Stimulated activated CD8-positive, alpha-beta memory T cell treated with anti-CD3 and anti-CD28 coated beads, Interleukin-2, amount 100 ng/mL, for 1 hour (primary cell): ENCODE data around the gene ANGPTL8.

ENCODE experiments used
- DNase-seq, 2 donors: peaks; one replicate each; pipeline ENCODE4 v3.0.0-alpha.2; 2020; ENCODE audit warnings: low read depth in 2 of 2

The ANGPTL8 gene

DNA sequence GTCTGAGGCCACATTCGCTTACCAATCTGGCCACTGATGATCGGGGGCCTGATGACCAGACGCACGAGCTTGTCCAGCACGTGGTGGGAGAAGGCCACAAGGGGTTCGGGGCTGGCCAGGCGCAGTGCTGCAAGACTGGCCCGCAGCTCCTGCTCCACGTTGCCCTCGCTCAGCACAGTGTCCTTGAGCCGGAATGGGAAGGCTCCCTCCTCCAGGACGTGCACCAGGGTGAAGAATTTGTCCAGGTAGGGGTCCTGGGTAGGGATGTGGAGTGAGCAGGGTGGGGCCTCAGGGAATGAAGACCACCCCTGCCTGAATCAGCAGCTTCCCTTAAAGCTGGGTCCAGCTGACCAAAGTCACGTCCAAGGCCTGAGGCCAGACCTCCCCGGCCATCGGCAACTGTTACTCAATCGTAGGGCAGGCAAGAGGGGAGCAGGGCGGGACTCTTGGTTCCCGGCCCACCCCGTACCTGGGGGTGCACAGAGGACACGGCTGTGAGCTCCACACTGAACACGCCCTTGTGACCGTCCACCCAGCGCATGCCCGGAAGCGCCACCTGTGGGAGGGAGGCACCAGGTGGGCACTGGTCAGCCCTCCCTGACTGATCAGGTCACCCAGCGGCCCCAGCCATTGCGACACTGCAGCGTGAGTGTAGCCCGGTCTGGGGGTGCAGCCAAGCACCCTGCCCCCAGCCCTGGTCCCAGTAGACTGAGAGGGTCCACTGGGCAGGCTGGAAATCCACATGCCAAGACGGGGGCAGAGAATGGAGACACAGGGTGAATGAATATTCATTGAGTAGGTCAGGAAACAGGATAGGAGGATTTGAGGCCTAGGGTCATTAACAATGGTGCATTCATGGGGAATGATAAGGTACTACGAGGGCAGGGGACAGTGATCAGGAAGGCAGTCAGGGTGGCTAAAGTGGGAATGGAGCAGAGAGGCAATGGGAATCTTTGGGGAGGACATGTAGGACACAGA lies 2.8 kb upstream of the ANGPTL8 start:
- no peak for DNase-seq

DNA sequence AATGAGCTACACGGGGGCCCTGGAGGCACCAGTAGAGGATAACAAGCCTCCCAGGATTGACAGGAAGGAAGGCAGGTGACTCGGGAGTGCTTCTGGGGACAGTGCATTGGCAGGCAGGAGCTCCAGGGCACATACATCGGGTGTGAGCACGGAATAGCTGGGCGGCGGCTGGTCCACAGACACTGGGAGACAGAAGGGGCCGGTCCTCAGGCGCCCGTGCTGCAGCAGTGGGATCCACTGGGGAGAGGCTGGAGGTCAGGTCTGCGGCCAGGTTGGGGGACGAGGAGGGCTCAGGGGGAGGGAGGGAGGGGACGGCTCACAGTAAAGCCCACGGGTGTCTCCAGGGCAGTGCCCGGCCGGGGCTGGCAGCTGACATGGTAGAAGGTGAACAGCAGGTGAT lies 2.1 kb upstream of the ANGPTL8 start:
- no peak for DNase-seq

DNA sequence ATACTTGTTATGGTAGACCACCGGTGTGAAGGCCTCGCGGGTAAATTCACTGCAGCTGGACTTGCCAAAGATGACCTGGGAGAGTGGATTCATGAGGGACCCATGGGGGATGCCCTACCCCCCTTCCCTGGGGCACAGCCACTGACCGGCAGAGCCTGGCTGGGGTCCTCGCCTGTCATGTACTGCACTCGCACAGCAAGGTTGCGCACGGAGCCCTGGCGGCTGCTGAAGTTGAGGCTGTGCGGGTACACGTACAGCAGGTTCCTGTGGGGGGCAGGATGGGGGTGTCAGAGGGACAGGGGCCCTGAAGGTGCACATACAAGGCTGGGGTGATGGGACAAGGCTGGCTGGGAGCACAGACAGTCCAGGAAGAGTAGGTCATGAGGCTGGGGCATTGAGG lies 1.4 kb upstream of the ANGPTL8 start:
- no peak for DNase-seq

DNA sequence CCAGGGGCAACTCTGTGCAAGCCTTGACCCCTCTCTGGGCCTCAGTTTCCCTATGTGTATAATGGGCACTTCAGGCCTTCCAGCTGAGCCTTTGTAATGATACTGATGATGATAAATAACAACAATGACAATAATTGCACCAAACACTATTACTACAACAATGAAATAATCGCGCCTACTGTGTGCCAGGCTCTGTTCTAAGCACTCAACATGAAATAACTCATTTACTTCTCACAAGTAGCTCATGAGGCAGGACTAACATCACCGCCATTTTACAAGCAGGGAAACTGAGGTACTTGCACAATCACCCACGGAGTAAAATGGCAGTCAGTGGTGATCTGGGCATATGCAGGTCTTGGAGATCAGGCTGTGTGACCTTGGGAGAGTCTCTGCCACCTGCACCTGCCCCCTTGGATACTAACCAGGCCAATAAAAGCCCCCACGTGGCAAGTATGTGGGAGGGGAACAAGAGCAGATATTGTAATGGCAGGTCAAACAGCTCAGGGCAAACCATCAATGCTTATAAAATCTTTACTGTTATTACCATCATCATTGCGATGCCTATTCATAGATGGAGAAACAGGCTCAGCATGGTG lies 540 bp upstream of the ANGPTL8 start:
- DNase-seq = no peak

DNA sequence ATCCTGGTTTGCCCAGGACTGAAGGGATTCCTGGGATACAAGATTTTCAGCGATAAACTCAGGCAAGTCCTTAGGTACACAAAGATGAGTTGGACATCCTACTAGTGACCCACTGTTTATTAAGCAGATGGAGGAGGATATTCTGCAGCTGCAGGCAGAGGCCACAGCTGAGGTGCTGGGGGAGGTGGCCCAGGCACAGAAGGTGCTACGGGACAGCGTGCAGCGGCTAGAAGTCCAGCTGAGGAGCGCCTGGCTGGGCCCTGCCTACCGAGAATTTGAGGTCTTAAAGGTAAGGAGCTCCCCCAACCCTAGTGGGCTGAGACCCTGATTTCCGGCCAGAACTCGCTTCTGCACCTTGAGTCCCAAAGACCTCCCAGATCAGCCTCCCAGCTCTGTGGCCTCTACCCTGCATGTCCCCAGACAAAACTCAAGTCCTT lies 607 bp downstream of the ANGPTL8 start:
- DNase-seq = no peak

DNA sequence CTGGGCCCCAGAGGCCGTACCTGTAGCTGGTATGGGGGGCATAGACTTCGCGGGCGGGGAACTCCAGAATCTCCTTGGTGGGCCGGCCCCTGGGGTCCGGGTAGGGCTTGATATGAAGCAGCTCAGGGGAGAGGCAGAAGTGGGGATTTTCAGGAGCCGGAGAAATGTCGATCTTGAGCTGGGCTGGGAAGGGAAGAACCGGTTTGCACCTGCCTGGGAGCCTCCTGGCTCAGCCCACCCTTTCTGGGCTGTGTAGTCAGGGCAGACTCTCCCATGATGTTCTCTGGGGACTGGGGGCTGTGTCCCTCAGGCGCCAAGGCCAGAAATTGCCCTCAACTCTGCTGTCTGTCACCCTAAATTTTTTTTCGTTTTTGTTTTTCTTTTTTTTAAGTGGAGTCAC lies 2.6 kb downstream of the ANGPTL8 start:
- DNase-seq = no peak

DNA sequence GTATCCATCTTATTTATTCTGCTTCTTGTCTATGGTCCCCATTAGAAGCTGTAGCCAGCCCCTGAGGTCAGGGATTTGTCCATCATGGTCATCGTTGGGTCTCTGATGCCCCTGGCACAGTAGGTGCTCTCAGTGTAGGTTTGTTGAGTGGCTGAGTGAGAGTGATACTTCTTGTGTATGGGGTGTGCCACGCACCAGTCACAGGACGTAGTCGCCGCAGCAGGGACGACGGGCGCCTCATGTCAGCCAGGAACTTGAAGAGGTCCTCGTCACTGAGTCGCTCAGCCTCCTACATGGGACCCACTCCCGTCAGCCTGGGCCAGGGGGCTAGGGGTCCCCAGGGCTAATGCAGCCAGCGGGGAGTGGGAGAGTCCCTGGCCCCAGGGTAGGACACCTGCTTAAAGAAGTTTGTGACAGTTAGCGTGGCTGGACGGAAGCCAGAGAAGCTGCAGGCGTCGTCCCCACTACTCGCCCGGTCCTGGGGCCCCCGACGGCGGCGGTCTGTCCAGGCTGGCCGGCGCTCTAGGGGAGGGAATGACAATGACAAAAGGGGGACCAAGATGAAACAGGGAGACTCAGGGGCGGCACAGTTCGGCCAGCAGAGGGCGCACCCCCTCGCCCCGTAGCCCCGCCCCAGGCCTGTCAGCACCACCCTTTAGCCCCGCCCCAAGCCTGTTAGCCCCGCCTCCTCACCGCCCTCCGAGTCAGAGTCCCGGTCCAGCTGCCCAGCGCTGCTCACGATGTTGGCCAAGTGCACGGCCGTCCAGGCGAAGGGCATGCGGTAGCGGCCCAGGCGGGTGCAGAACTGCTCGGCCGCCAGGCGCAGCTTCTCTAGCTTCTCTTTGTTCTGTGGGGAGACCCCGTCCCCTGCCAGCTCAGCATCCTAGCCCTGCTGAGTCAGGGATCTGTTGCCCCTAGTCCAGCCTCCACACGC lies 3.7 kb downstream of the ANGPTL8 start:
- DNase-seq = peak; percentile 61 to 70

DNA sequence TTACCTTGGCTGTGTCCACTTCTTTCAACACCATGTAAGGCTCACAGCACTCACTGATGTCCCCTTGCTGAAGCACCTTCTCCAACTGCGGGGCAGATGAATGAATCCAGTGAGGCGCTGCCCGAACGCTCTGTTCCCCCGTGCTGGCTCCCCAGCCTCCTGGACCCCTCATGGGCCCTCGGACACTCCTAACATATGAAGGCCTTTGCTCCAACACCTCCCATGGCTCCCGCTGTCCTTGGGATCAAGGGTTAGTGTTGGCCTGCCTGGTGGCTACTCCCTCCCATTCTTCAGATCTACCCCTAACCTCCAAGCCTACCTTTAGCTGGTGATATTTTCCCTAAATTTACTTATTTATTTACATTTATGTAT lies 4.4 kb downstream of the ANGPTL8 start:
- DNase-seq = no peak

DNA sequence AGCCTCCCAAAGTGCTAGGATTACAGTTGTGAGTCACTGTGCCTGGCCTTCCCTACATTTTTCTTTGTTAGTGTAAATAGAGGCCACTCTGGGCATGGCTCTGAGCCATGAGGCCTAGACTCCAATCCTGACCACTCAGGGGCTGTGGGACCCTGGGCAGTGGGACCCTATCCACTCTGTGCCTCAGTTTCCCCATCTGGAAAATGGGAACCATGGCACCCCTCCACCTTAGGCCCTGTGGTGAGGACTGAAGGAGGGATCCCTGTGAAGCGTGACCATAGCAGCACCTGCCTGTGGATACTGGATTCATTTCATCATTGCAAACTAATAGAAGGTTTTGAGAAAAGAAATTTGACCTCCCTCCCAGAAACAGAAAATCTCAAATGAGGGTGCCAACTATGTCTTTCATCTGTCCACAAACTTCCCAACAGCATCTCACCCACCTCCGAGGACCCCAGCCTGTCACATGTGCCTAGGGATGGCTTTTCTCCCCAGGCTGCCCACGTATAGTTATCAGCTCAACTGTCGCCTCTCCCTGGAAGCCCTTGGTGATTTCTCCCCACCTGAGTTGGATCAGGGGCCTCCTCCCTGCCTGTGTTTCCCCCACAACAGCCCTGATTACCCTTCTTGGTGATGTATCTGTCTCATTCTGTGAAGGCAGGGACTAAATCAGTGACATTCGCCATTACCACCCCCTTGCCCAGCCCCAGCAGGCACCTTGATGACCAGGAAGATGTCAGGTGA lies 5.6 kb downstream of the ANGPTL8 start:
- DNase-seq = no peak

DNA sequence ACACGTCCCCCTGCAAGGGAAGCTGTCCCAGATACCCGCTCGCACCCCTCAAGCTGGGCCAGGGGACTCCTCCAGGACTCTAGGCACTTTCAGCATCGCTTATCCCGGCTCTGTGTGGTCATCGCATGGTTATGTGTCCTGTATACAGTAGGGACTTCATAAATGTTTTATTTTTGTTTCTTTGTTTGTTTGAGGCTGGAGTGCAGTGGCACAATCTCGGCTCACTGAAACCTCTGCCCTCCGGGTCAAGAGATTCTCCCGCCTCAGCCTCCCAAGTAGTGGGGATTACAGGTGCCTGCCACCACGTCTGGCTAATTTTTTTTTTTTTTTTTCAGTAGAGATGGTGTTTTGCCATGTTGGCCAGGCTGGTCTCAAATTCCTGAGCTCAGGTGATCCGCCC lies 7.5 kb downstream of the ANGPTL8 start:
- no peak for DNase-seq

DNA sequence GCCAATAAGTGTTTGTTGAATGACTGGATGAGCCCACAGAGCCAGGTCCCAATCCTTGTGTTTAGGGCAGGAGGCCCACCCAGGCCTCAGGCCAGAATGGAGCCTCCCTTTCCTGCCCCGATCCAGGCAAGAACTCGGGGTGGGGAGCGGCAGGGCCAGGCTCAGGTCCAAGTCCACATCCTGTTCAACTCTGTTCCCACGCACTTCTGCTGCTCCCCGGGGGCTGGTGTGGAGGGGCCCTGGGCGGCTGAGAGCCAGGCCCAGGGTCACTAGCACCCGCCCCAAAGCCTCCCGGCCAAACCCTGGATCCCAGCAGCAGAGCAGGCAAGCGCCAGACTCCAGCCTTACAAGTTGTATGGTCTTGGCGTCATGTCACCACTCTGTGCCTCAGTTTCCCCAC lies 8.0 kb downstream of the ANGPTL8 start:
- no peak for DNase-seq

DNA sequence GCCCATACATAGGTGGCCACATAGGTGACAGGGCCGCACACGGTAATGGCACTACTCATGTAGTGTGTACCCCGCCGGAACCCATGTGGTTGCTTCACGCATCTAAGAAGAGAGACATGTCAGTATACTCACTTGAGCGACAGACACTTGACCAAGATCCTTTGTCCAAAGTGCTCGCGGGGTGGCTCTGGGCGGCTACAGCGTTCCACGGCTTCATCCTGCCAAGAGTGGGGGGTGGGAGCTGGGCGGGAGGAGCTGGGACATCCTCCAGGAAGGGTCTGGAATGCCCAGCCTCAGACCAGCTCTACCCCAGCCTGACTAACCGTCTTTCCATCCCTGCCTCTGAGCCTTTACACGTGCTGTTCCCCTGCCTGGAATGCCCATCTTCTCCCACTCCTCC lies 8.5 kb downstream of the ANGPTL8 start:
- DNase-seq = no peak

DNA sequence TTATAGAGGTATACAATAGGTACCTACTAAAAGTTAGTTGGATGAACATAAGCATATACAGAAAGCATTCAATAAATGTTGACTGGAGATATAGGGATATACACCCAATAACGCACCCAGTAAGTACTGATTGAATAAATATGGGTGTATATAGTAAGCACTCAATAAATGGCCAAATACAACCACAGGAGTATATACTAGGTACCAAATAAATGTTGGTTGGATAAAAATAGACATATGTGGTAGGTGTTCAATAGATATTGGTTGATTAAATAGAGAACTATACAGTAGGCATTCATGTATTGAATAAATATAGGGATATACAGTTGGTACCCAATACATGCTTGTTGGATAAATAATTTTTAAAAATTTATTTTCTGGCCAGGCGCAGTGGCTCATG lies 9.4 kb downstream of the ANGPTL8 start:
- DNase-seq = no peak

DNA sequence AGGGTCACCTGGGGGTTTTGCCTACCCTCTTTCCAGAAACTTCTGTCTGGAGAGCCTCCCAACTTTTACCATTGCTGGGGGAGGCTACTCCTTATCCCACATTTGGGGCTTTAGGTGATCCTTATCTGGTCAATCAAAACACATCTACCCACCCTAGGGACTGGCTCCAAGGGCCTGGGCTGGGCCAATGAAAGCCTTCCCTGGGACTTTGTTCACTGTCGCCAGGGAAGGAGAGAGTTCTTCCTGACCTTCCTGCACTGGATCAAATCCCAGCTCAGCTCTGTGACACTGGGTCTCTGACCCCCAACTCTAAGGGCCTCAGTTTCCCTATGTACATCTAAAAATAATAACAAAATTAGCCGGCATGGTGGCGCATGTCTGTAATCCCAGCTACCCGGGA lies 11.8 kb downstream of the ANGPTL8 start:
- no peak for DNase-seq

DNA sequence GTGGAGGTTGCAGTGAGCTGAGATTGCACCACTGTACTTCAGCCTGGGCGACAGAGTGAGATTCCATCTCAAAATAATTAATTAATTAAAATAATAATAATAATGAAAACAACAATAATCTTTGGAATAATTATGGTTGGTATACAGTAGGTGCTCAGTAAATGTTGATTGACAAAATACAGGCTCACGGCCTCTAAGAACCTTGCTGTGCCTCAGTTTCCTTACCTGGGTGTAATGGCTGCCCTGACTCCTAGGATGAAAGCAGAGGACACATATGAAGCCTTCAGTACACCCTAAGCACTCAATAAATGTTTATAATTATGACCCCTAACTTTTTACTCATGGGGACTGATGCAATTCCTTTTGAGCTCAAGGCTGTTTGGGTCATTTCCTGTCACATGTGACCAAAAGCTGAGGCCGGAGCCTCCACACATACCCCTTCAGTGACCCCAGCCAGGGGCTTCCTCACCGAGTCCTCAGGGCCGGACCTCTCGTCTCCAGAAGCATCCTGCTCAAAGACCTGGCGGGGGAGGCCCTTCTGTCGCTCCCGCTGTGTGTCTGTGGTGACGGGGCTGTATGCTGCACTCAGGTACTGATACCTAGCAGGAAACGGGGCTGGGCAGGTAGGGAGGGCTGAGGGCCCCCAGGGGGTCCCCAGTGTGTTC lies 12.4 kb downstream of the ANGPTL8 start:
- DNase-seq = no peak

DNA sequence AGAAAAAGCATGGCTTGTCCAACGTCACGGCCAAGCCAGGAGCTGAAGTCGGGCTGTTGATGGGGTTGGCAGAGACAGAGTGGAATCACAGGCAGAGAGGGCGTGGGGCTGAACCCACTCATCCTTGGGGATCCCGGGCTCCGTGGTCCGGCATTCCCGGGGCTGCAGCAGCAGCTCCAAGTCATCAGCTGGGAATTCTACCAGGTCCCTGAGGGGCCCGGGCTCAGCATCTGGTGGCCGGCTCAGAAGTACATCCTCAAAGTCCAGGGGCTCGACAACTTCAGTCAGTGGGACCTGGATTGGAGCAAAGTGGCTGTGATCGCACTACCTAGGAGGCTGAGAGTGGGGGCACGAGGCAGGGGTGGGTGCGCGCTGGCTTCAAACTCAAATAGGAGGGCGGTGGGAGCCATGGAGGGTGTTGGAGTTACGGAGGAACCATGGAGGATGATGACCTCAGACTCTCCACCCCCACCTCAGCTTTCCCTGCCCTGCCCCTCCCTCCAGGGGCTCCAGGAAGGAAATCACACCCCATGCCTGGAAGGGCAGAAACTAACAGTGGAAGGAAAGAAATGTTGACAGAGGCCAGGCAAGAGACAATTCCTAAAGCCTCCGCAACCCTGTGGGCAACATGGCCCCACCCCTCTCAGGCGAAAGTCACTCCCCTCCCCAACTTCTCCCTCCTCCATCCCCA lies 13.4 kb downstream of the ANGPTL8 start:
- no peak for DNase-seq

DNA sequence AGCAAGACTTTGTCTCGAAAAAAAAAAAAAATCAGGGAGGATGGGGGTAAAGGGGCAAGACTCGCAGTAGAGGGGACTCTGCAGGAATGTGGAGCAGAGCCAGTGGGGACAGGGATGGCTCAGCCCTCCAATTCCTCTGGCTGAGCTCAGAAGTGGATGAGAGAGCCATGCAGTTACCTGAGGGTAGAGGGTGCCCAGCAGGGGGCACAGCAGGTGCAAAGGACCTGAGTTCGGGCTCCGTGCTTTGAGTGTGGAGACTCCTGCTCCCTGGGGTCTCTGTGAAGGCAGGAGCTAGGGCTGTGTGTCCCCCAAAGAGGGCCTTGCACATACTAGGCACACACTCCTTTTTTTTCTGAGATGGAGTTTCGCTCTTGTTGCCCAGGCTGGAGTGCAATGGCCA lies 15.2 kb downstream of the ANGPTL8 start:
- DNase-seq = no peak

DNA sequence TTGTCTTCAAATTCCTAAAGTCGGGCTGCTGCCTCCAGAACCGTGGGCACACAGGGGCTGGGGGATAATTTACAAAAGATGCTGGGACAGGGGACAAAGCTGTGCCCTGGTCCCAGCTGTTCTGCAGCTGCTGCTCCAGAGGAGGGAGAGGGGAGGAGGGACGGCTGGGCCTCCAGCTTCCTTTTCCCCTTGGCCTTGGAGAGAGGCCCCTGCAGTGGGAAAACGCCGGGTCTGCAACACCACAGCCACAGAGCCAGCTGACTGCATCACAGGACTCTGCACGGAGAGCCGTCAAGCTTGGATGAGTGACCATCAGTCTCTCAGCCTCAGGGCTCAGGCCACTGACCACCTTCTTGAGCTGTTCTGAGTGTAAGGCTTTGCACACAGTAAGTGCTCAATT lies 16.8 kb downstream of the ANGPTL8 start:
- DNase-seq = no peak

DNA sequence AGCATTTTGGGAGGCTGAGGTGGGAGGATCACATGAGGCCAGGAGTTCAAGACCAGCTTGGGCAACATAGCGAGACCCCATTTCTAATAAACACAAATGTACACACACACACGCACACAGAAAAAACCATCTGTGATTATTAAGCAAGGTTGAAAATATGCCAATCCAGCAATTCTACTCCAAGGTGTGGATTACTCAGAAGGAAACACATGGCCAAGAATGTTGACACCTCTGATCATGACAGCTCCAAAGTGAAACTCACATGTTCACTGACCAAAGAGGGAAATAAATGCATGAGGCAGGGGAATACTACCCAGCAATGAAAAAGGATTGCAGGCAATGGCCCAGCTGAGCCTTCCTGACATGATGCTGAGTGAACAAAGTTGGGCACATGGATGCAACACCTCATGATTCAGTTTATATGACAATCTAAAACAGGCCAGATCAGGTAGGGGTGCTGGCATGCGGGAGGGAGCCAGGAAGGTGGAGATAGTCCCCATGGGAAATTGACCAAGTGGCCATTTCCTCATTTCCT lies 18.5 kb downstream of the ANGPTL8 start:
- DNase-seq = no peak

DNA sequence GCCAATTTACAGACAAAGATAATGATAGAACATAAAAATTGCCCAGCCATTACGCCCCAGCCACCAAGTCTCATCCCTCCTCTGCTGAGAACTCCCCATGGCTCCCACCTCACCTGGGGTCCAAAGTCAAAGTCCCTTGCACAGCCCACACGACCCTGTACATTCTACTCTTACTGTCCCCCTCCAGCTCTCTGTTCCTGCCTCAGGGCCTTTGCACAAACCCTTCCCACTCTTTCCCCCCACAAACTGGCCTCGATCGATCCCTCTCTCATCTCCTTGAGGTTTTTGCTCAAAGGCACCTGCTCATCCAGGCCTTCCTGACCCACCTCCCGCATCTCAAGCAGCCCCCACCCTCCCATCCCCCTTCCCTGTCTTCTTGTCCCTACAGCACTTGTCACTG lies 21.6 kb downstream of the ANGPTL8 start:
- no peak for DNase-seq
